Left cardiac atrium (tissue), 4 donors: Measurements from ENCODE around the gene ARG2. TPM values are rescaled to one million over a fixed set of nuclear protein-coding genes. Genes with fewer than 3 reads are reported as not detected.
"Not testable (repeated sequence)": the region's sequence is repeated elsewhere in the genome, so short reads cannot be mapped to it uniquely, and the experiment has no call there.

ENCODE experiments used
- ATAC-seq, 2 donors: fragments of 200-7000 bp; cut with Tn5 transposase; one replicate each; pipeline ENCODE4 v1.9.1; 2020; ENCODE audit warnings: mild to moderate bottlenecking in 2 of 2, moderate library complexity in 2 of 2
- DNase-seq: peaks from one replicate; pipeline ENCODE4 v3.0.0-alpha.2; 2020
- intact Hi-C, 2 donors: fragments of 100-400 bp; cut with DNase I; formaldehyde crosslinking; loops; one replicate each; pipeline versions ENCODE4 v1.14.1 to v1.15.1; 2022 to 2023
- total RNA-seq, 2 donors: library from RNA; stranded (reverse); fragmentation: NEBNext Ultra II Directional; extraction: Animal tissue kit (Norgen Biotek cat#: 25700); gene quantifications; one replicate each; pipeline ENCODE4 v1.2.1, GENCODE V29; 2021
- donor health status: DM: no; HTN: yes; CAD: no.
- donor health status: DM: no; HTN: yes; CAD: no; lungs with severe emphysema.
- donor health status: DM: yes; HTN: yes; CAD: no.
- donor health status: Dilated cardiomyopathy.

ARG2 gene
- total RNA-seq, 2 donors from 2014 or later: 0.38 to 1.2 TPM

- ATAC-seq (no peak), DNase-seq (no peak)
- intact Hi-C loops: no loop called here
Measured at GRCh38 chr14:67582061-67582460, 37.7 kb upstream of the ARG2 start.

GRCh38 chr14:67583711-67584644 is 35.7 kb upstream of the ARG2 start:
- peak; percentile 73 for ATAC-seq
- intact Hi-C loops: loop anchor here in 1 of 2 donors (1.0 kb wide), 1 partner anchor 120 kb away; no protein-coding TSS in a partner anchor

GRCh38 chr14:67584978-67585377 is 34.7 kb upstream of the ARG2 start:
- ATAC-seq (no peak), DNase-seq (no peak)
- intact Hi-C loops: loop anchor here in 1 of 2 donors (1.0 kb wide), 1 partner anchor 119 kb away; no protein-coding TSS in a partner anchor

More at GRCh38 chr14:67583711-67584644, 35.7 kb upstream of the ARG2 start:
- DNase-seq: no peak

DNA sequence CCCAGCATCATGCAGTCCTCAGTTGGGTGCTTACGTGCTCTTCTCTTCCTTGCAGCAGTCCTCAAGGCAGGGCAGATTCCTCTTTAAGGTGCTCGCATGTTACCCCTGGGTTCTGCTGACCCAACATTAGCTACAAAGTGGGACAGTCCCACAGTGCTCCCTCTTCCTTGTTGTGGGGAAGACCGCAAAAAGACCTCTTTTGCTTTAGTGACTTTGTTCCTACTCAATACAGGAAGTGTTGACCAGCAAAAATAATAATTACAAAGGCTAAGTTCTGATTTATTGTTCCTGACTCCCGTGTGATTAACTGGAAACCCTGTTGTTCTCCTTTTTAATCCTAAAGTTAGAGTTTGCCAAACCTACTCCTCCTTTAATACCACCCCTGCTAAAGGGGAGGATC is 33.4 kb upstream of the ARG2 start:
- DNase-seq (no peak), ATAC-seq (peak in 1 of 2 donors; percentile 32)
- intact Hi-C loops: no loop called here

DNA sequence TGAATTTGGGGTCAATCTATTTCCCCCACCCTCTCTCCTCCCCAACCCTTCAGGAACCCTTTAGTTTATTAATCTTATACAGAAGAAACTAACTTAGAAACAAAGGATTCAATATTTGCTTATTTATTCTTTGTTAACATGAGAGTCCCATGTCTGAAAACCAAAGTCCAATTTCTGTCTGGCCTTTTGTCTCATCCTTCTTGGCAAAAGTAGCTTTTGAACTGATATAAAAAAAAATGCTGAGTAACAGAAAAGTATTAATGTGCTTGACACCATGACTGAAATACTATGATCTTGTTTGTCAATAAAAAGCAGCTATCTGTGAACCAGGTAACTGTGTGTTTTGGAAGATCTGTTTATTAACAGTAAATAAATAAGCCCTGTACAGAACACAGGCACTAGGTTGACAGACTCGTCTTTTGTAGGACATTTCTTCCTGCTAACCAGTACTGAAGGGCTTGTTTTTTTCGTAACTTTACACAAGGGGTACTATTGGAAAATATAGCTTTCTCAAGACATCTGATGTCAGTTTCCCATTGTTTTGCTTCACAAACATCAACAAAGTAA is 30.4 kb upstream of the ARG2 start:
- DNase-seq (no peak), ATAC-seq (no peak)
- intact Hi-C loops: no loop called here

DNA sequence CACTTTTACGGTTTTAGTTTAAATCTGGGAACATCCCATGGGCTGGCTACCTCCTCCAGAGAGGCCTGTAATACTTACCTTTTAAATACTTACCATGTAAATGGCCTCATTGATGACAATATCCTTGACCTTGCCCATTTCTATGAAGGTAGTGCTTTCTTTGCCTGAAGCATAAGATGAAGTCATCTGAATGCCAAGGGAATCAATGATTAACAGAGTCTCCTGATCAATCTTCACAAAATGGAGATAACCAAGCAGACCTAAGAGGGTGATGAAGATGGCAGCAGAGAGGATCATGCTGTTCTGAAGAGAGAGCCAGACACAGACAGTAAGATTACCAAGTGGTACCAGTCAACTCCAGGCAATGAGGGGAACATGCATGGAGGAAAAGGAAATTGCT is 26.1 kb upstream of the ARG2 start:
- intact Hi-C loops, ATAC-seq, DNase-seq: not testable (repeated sequence)

- ATAC-seq: no peak
- intact Hi-C loops: no loop called here
- no peak for DNase-seq
Measured at GRCh38 chr14:67595392-67595791, 24.3 kb upstream of the ARG2 start.

DNA sequence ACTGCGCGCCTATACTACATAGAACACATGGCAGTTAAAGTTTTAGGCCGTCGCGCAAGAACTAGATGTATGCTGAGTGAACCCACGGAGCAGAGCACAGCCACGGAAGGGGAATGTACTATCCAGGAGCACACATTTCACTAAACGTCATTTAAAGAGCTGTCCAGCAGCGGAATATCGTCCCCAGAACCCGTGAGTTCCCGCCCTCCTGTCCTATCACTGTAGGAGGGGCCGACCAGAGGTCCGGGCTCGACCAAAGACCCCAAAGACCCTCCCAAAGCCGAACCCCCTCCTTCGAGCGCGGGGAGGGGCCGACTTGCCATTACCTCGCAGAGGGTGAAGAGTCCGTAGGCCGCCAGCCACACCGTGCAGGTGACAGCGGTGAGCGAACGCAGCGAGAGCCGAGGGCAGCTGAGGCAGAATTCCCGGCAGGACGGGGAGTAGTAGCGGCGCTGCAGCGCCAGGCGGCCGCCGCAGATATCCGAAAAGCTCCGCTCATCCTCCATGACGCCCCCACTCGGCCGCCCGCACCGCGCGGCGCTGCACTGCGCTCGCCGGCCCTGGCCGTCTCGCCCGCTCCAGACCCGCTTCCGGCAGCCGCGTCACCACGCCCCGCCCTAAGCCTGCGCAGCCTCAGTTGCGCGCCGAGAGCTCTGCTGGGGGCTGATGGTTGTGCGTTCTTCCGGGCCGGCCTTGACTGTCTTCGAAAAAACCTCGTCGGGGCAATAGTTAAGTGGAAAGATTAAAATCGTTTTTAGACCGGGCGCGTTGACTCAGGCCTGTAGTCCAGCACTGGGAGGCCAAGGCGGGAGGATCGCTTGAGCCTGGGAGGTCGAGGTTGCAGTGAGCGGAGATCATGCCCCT is 19.8 kb upstream of the ARG2 start, which contains the start of gene PIGH:
Gene PIGH, minus strand, starts transcription at position 571 of the 864 bp plus-strand sequence. Its CDS starts 65 bp downstream, at position 506.
- intact Hi-C loops: no loop called here
- peak; percentile 100 for ATAC-seq
- peak; percentile 92 for DNase-seq

- intact Hi-C loops, DNase-seq, ATAC-seq: not testable (repeated sequence)
Measured at GRCh38 chr14:67600562-67600974, 19.2 kb upstream of the ARG2 start.

DNA sequence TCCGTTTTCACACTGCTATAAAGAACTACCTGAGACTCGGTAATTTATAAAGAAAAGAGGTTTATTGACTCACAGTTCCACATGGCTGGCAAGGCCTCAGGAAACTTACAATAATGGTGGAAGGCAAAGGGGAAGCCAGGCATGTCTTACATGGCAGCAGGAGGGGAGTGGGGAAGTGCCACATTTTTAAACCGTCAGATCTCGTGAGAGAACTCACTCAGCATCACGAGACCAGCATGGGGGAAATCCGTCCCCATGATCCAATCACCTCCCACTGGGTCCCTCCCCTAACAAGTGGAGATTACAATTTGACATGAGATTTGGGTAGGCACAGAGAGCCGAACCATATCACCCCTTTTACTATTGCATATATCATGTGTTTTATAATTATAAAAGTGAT is 17.6 kb upstream of the ARG2 start:
- intact Hi-C loops: no loop called here
- ATAC-seq: no peak
- no peak for DNase-seq

- DNase-seq (no peak), ATAC-seq (no peak)
- intact Hi-C loops: no loop called here
Measured at GRCh38 chr14:67602995-67603545, 16.6 kb upstream of the ARG2 start.

DNA sequence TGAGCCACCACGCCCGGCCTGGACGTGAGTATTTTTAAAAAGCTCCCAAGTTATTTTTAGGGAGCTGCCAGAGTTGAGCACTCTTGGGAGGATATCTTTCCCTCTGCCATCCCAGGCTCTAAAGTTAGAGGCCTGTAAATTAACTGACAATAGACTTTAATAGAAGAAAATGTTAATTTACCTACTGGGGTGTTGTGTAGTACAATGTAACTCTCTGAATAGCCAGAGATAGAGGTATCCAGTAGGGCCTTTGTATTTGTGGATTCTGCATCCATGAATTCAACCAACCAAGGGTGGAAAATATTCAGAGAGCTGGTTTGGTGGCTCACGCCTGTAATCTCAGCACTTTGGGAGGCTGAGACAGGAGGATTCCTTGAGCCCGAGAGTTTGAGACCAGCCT is 12.1 kb upstream of the ARG2 start:
- DNase-seq (no peak), ATAC-seq (no peak)
- intact Hi-C loops: no loop called here

GRCh38 chr14:67609642-67610310 is 9.9 kb upstream of the ARG2 start:
- DNase-seq: no peak
- ATAC-seq: no peak
- intact Hi-C loops: loop anchor here in 1 of 2 donors (10.0 kb wide), 1 partner anchor 85 kb away; the partner anchor contains the start of gene RDH11

GRCh38 chr14:67610491-67610890 is 9.2 kb upstream of the ARG2 start:
- DNase-seq (no peak), ATAC-seq (no peak)
- intact Hi-C loops: loop anchor here in 1 of 2 donors (10.0 kb wide), 1 partner anchor 84 kb away; the partner anchor contains the start of gene RDH11

DNA sequence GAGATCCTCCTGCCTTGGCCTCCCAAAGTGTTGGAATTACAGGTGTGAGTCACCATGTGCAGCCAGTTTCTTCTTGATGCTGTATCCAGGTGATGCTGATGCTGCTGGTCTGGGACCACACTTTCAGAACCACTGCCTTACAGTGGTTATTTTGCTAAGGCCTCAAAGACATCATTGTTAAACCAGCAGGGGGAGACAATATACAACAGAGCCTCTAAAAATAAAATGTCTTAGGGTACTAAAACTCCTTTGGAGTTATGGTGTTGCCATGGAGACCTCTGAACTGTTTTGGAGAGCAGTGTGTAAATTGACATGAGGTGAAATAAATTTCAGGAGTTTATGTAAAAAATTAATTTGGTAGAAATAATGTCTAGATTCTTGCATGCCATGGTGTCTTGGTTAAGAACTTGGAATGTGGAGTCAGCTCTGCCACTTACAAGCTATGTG is 1.1 kb upstream of the ARG2 start:
- ATAC-seq: peak; percentile 67 to 70
- intact Hi-C loops: loop anchor here (1.0 to 10.0 kb wide), 3 partner anchors 49 to 86 kb away; partner anchors contain the start of gene RDH11 (in 1 of the 2)

DNA sequence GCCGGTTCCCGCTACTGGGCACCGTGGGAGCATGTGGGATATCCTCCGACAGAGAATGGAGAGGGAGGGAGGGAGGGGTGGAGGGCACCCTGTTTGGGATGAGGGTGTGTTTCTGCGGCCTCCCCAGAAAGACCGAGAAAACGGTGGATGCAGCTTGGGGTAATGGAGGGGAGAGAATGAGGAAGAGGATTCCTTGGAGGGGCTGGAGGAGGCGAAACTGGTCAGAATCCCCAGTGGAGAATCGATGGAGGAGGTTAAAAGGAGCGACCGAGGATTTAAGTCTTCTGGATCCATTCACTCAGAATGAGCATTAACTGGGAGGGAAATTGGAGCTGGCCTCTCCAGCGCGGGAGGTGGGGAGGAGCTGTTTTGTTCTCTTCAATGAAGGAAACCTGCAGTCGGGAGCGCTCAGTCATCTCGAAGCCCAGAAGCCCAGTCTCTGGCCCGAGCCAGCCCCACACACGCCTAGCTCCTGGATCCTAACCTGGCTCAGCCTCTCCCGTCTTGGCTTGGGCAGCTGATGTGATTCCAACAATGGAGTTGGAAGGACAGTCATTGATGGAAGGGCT is 581 bp downstream of the ARG2 start:
- intact Hi-C loops: no loop called here
- DNase-seq: no peak
- peak in 1 of 2 donors; percentile 2 for ATAC-seq

More for the DNA sequence above, 1.1 kb upstream of the ARG2 start:
- DNase-seq: no peak

DNA sequence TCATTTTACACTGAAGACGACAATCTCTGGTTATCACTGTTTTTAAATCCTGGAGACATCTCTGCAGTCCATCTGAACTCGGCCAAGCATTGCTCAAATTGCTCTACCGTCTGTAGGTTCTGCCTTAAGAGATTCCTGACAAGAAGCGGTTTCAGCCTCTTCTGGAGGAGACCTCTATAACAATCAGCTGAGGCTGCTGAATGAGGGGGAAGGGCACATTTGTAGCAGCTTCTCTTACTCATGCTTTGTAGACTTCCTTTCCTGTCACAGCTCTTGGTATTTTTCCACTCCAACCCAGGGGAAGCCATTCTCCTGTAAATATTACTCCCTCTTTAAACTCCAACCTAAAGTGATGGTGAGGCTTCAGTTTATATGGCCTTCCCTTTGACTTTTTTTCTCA is 3.0 kb downstream of the ARG2 start:
- intact Hi-C loops: no loop called here
- DNase-seq: no peak
- peak in 1 of 2 donors; percentile 15 for ATAC-seq

- ATAC-seq (no peak), DNase-seq (no peak)
- intact Hi-C loops: no loop called here
Measured at GRCh38 chr14:67623114-67623513, 3.4 kb downstream of the ARG2 start.
